Measurements from ENCODE around the gene TMOD3. TPM values are rescaled to one million over a fixed set of nuclear protein-coding genes. Genes with fewer than 3 reads are reported as not detected.

TMOD3 gene
- total RNA-seq, 1 donor: 100 TPM

GRCh38 chr15:51846463-51847230 is 17.2 kb downstream of the TMOD3 start:
- no peak overlapping the region for H3K4me3 ChIP-seq (ENCODE audit: low read depth, low read length)
- peak; percentile 78 for DNase-seq (ENCODE audit: low read depth)
- TF ChIP-seq, protein P1, sequence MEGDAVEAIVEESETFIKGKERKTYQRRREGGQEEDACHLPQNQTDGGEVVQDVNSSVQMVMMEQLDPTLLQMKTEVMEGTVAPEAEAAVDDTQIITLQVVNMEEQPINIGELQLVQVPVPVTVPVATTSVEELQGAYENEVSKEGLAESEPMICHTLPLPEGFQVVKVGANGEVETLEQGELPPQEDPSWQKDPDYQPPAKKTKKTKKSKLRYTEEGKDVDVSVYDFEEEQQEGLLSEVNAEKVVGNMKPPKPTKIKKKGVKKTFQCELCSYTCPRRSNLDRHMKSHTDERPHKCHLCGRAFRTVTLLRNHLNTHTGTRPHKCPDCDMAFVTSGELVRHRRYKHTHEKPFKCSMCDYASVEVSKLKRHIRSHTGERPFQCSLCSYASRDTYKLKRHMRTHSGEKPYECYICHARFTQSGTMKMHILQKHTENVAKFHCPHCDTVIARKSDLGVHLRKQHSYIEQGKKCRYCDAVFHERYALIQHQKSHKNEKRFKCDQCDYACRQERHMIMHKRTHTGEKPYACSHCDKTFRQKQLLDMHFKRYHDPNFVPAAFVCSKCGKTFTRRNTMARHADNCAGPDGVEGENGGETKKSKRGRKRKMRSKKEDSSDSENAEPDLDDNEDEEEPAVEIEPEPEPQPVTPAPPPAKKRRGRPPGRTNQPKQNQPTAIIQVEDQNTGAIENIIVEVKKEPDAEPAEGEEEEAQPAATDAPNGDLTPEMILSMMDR (IDR thresholded peaks at IDR 0.05; ENCODE audit: insufficient read depth, low read depth, low read length): no peak

DNA sequence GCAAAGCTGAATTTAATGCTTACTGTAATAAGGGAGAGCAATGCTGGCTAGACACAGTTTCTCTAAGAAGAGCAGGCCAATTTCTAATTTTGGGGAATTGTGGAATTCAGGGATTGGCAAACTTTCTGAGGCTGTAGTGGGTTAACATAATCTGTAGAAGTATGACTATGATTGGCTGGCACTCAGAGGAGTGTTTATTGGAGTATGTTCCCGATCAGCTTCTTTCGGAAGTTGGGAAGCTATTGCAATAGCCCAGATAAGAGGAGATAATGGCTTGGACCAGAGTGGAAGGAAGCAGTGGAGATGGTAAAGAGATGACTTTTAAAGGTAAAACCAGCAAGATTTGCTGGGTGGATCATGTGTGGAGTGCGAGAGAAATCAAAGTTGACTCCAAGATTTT is 19.4 kb downstream of the TMOD3 start:
- TF ChIP-seq, protein P1 (IDR thresholded peaks at IDR 0.05; ENCODE audit: insufficient read depth, low read depth, low read length): no peak

GRCh38 chr15:51849860-51850259 is 20.4 kb downstream of the TMOD3 start:
- DNase-seq (ENCODE audit: low read depth): no peak
- no peak overlapping the region for H3K4me3 ChIP-seq (ENCODE audit: low read depth, low read length)
- TF ChIP-seq, protein P1 (IDR thresholded peaks at IDR 0.05; ENCODE audit: insufficient read depth, low read depth, low read length): no peak

More for the DNA sequence above, 19.4 kb downstream of the TMOD3 start:
- H3K4me3 ChIP-seq (ENCODE audit: low read depth, low read length): no peak overlapping the region
- DNase-seq (ENCODE audit: low read depth): peak; percentile 51

GRCh38 chr15:51853998-51854397 is 24.5 kb downstream of the TMOD3 start:
- TF ChIP-seq, protein P1 (IDR thresholded peaks at IDR 0.05; ENCODE audit: insufficient read depth, low read depth, low read length): no peak
- H3K4me3 ChIP-seq (ENCODE audit: low read depth, low read length): no peak overlapping the region
- peak; percentile 79 for DNase-seq (ENCODE audit: low read depth)

GRCh38 chr15:51855612-51856011 is 26.2 kb downstream of the TMOD3 start:
- no peak overlapping the region for H3K4me3 ChIP-seq (ENCODE audit: low read depth, low read length)
- TF ChIP-seq, protein P1 (IDR thresholded peaks at IDR 0.05; ENCODE audit: insufficient read depth, low read depth, low read length): no peak
- no peak for DNase-seq (ENCODE audit: low read depth)

DNA sequence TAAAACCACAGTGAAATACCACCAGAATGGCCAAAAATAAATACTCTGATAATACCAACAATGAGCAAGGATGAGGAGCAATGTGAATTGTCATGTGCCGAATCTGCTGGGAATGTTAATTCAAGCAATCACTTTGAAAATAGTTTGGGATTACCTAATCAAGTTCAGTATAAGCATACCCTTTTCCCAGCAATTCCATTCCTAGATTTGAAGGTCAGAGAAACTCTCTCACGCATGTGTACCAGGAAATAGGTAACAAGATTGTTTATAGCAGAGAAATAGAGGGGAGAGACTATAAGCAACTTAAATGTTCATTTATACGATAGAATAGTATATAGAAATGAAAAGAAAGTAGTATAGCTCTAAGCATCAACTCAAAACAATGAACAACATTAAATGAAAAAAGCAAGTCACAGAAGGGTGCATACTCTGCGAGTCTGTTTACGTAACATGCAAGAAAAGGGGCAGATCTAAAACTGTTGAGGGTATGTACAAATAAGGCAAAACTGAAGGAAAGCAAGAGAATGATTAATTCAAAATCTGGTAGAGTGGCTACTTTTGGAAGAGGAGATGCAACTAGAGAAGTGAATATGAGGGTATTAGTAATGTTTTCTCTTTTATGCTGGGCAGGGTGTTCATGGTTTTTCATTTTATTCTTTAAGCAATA is 27.4 kb downstream of the TMOD3 start:
- no peak overlapping the region for H3K4me3 ChIP-seq (ENCODE audit: low read depth, low read length)
- no peak for DNase-seq (ENCODE audit: low read depth)
- TF ChIP-seq, protein P1 (IDR thresholded peaks at IDR 0.05; ENCODE audit: insufficient read depth, low read depth, low read length): no peak
